Measurements from ENCODE around the gene DGKD. TPM values are rescaled to one million over a fixed set of nuclear protein-coding genes. Genes with fewer than 3 reads are reported as not detected.

Gene DGKD
- total RNA-seq, 6 experiments from 2014 or later = 6.5 to 16.6 (median 14.2) TPM

- no peak for ATAC-seq
These were observed 81.9 kb downstream of the DGKD start for GRCh38 chr2:233436191-233436581.

GRCh38 chr2:233436691-233437438 is 82.6 kb downstream of the DGKD start:
- H3K27me3 ChIP-seq = no peaks in the 10 kb centered on the region
- no peak overlapping the region for H3K27ac ChIP-seq
- DNase-seq (peak in 2 of 3 donors; percentile 11 to 43), ATAC-seq (no peak)
- H3K4me3 ChIP-seq = no peak overlapping the region
- H3K4me1 ChIP-seq = no peaks in the 10 kb centered on the region
- peaks cover 0 to 32% (median 5%) of the 10 kb centered on the region in 4 donors for H3K36me3 ChIP-seq
- no CpG with 5 or more reads among the region's 17 CpGs for WGBS (ENCODE audit: insufficient coverage, low coverage, low lambda C conversion rate, missing lambda C conversion rate)
- no peaks in the 10 kb centered on the region for H3K9me3 ChIP-seq
- intact Hi-C loops (cut with DNase I) = no loop called here
- TF ChIP-seq POLR2A (IDR thresholded peaks at IDR 0.05) (no peak), CTCF (IDR thresholded peaks at IDR 0.05) (no peak)

More at GRCh38 chr2:233436191-233436581, 81.9 kb downstream of the DGKD start:
- Histone ChIP-seq H3K27ac (no peak overlapping the region), H3K4me3 (no peak overlapping the region), H3K27me3 (no peaks in the 10 kb centered on the region), H3K4me1 (no peaks in the 10 kb centered on the region), H3K9me3 (no peaks in the 10 kb centered on the region), H3K36me3 (peaks cover 0 to 32% (median 5%) of the 10 kb centered on the region in 4 donors)
- TF ChIP-seq POLR2A (IDR thresholded peaks at IDR 0.05) (no peak), CTCF (IDR thresholded peaks at IDR 0.05) (no peak)
- peak in 2 of 3 donors; percentile 12 to 42 for DNase-seq
- intact Hi-C loops (cut with DNase I) = no loop called here
- WGBS (ENCODE audit: insufficient coverage, low coverage, low lambda C conversion rate, missing lambda C conversion rate) = 87% methylated on average over 5 of the region's 15 CpGs

- no peak overlapping the region for H3K27ac ChIP-seq
- no peaks in the 10 kb centered on the region for H3K9me3 ChIP-seq
- intact Hi-C loops (cut with DNase I) = no loop called here
- peak in 1 of 3 donors; percentile 11 for DNase-seq
- no peak overlapping the region for H3K4me3 ChIP-seq
- H3K36me3 ChIP-seq = peaks cover 0 to 32% (median 5%) of the 10 kb centered on the region in 4 donors
- no peak for TF ChIP-seq POLR2A (IDR thresholded peaks at IDR 0.05)
- no peak for TF ChIP-seq CTCF (IDR thresholded peaks at IDR 0.05)
- ATAC-seq = no peak
- no peaks in the 10 kb centered on the region for H3K27me3 ChIP-seq
- no peaks in the 10 kb centered on the region for H3K4me1 ChIP-seq
- whole genome bisulfite sequencing (ENCODE audit: insufficient coverage, low coverage, low lambda C conversion rate, missing lambda C conversion rate) = 98% methylated on average over 8 of the region's 14 CpGs
These were observed 83.2 kb downstream of the DGKD start for GRCh38 chr2:233437439-233437955.

GRCh38 chr2:233438573-233439147 is 84.4 kb downstream of the DGKD start:
- Histone ChIP-seq H3K9me3 (no peaks in the 10 kb centered on the region), H3K4me3 (no peak overlapping the region), H3K36me3 (peaks cover 0 to 36% (median 5%) of the 10 kb centered on the region in 4 donors), H3K27ac (no peak overlapping the region), H3K4me1 (no peaks in the 10 kb centered on the region), H3K27me3 (no peaks in the 10 kb centered on the region)
- WGBS (ENCODE audit: insufficient coverage, low coverage, low lambda C conversion rate, missing lambda C conversion rate) = 85% methylated on average over 13 of the region's 15 CpGs
- TF ChIP-seq POLR2A (IDR thresholded peaks at IDR 0.05) = no peak
- TF ChIP-seq CTCF (IDR thresholded peaks at IDR 0.05) = no peak
- no peak for ATAC-seq
- peak in 1 of 3 donors; percentile 11 for DNase-seq
- intact Hi-C loops (cut with DNase I) = no loop called here
